GM04504 (cell line): ENCODE data around the gene FARS2.
A peak's percentile ranks its signal among the peaks of the same experiment; 100 is the strongest.

Experiments used
- DNase-seq: peaks from one replicate; pipeline ENCODE4 v3.0.0-alpha.2; 2012; ENCODE audit warnings: low read depth

Gene FARS2

DNA sequence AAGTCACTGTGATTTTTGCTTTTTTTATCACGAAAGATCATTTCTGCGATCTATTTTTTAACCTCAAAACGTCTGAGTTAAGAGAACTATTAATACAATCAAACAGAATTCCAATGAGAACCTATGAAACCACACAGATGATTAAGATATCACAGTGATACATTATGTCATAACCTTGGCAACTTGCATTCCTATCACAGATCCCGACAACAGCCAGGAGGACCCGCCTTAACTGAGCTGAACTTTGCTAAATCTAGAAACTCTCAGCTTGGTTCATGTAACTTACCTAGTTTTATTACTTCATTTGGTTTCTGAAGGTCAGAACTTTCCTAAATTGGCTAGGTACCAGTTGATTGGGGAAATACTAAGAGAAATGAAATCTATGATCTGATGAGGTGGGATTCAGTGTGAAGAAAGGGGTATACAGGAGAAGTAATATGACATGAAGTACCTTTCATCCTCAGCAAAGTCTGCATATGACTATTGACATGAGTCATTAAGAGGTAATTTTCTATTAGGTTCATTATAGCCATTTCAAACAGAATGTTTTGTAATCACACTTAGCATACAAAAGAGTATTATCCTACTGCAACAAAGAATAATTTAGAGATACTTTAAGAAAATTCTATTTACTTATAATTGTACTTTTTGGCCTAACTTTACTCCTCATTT, 11.7 kb upstream of the FARS2 start:
- DNase-seq = no peak

DNA sequence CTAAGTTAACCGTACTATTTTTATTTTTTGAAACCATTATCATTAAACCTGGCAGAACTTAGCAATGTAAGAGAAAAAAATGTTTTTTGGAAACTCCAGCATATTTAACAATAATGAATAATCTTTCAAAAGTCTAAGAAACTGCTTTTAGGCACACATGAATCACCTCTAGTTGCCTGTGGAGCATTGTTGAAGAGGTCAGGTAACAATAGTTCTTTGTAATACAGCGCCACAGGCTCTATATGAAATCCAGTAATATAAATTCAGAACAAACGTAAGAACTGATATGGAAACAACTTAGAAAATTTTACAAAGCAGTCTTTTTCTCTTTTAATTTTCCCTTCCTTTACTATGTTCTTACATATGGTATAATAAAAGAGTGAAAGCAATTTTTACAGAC, 10.9 kb upstream of the FARS2 start:
- DNase-seq = no peak

- DNase-seq = no peak
Measured at GRCh38 chr6:5250911-5251310, 10.4 kb upstream of the FARS2 start.

DNA sequence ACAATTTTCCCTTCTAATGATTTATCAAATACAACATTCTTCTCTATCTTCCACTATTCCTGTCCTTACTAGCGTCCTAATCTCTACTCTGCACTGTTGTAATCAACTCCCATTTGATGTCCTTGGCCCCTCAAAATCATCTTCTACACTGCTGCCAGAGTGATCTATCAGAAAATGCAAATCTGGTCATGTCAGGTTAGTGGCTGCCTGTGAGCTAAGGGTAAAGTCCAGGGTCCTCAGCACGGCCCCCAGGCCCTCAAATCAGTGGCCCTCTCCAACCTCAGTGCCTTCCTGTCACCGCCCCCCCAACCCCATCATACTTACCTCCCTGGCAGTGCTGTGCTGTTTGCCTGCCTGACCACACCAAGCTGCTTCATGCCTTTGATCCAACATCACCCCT, 4.4 kb upstream of the FARS2 start:
- no peak for DNase-seq

- DNase-seq = no peak
Measured at GRCh38 chr6:5257400-5257799, 3.9 kb upstream of the FARS2 start.

DNA sequence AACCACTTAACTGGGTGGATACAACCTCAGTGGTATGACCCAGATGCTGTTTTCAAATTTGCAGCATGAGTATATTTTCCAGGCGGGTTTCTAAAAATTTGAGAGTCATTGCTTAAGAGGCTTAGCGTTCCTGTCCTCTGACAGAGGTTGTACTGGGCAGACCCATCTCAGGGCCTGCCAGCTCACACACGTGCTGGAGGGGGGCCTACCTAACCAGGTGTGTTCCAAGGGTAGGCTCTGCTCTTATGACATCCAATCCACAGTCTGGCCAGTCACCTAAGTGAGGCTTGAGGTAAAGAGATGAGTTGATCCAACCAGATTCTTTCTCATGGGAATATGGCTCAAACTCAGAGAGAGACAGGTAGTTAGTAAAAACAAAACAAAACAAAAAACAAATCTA, 1.9 kb upstream of the FARS2 start:
- no peak for DNase-seq

DNA sequence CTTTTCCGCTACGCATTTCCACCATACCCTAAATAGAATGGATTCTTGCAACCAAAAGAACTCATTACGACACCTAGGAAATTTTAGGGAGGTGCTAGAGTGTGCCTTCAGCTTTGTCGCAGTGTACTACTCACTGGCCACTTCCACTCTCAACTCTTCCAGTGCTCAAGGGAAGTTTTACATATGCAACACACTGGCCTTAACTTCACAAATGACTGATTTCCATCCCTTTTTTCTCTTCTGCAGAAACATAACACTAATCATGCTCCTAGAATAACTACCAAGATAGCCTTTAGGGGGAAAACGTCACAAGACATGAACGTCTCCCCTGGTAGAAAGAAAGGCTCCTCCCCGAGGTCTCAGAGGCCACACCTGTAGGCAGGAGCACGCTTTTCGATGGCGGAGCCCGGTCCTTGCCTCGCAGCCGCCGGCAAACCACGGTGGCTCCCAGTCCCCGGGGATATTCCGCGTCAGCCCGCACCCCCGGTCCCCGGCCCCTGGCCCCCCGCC, 1.1 kb upstream of the FARS2 start:
- DNase-seq = peak; percentile 12

GRCh38 chr6:5261545-5262109, 314 bp downstream of the FARS2 start:
- peak; percentile 4 for DNase-seq

- no peak for DNase-seq
Measured at GRCh38 chr6:5266423-5266822, 5.1 kb downstream of the FARS2 start.

GRCh38 chr6:5270093-5270680, 8.9 kb downstream of the FARS2 start:
- DNase-seq = no peak

DNA sequence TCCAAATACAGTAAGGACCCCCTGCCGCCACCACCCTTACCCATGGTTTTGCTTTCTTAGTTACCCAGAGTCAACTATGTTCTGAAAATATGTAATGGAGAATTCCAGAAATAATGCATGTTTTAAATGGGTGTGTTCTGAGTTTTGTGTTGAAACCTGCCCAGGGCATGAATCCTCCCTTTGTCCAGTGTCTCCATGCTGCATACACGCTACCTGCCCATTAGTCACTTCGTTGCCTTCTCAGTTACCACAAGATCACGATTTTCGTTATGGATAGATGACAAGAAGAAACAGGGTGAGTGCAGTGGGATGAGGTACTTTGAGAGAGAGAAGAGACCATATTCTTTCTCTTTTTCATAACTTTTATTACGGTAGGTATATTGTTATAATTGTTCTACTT, 10.6 kb downstream of the FARS2 start:
- no peak for DNase-seq

GRCh38 chr6:5274231-5274630, 12.9 kb downstream of the FARS2 start:
- DNase-seq = no peak

DNA sequence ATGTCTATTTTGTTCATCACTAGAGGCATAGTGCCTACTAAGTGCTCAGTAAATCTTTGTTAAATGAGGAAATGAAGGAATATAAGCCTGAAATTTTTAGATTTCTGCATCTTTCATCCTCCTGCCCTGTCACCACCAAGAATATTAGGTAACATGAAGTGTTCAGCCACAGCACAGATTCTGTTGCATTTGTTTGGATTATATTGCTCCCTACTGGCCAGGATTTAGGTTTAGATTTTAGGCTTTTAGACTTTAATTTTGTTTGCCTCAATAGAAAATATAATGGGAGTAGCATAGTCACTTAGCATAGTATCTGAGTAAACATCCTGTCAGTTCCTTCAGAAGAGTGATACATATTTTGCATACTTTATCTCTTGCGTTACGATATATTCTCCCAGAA, 14.2 kb downstream of the FARS2 start:
- no peak for DNase-seq

- DNase-seq = no peak
Measured at GRCh38 chr6:5276581-5276980, 15.3 kb downstream of the FARS2 start.

DNA sequence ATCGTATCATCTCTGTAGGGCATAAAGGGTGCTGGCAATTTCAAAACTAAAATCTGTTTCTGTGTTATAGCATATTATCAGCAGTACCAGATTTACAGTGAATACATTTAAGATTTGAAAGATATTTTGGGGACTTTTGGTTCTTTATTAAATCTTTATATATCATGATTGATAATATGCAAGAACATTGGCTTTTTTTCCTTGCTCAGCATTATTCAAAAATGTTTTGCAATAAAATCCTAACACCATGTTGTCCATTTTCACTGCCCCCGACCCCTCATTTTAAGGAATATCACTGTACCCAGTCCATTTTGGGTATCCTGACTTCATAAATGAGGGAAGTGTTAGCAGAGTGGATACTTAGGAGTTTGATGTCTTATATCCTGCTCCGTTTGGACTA, 16.3 kb downstream of the FARS2 start:
- DNase-seq = no peak

- DNase-seq = no peak
Measured at GRCh38 chr6:5278047-5278446, 16.7 kb downstream of the FARS2 start.

DNA sequence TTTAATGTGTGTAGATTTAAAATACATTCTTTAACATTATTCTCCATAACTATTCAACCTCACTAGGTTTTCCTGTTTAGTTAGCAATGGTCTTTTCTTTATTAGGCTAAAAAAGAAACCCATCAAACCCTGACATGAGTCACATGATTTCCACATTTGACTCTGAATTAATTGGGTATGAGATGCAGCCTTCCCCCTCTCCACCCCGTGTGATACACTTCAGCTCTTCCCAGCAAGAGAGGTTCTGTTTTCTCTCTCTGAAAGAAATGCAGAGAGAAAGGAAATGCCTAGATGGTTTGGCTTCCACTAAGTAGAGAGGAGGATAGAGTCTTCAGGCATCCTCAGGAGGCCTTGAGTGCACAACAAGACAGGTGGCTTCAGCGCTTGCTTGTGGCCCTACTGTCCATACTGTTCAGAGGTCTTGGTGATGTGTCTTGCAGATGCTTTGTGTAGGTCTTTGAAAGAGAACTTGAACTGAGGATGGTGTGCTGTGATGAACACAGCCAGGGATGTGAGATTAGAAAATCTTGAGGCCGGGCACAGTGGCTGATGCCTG, 17.3 kb downstream of the FARS2 start:
- no peak for DNase-seq

DNA sequence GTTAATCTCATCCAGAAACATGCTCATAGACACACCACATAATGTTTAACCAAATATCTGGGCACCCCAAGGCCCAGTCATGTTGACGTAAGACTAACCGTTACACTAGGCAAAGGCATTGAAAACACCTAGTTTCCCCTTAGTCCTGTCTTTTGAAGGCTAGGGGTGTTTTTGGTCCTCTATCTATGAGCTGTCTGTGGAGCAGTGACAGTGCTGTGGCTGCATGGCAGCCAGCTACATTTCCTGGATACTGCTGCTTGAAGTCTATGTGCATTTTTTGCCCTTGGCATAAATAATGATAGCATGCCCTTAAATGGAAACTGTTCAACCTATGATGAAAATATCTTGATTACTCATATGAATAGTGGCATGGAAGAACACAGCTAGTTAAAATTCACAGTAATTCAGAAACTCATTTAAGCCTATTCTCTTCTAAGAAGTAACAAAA, 18.6 kb downstream of the FARS2 start:
- DNase-seq = no peak

- no peak for DNase-seq
Measured at GRCh38 chr6:5280920-5281319, 19.6 kb downstream of the FARS2 start.

DNA sequence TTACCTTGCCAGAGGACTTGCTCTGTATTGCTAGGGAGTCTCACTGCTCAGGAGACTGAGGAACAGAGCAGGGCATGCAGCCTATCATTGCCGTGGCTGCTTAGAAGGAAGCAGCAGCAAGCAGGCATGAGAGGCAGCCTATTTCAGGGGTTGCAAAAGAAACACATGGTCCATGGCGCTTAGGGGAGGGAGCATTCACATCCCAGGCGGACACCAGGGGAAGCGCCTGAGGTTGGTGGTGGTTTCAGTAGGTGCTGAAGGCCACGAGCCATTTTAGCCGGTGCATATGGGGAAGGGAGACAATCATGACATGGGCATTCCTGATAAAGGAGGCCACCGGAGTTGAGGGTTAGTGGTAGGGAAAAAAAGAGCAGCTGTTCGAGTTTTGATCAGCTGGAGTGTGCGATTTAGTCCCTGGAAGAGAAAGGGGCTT, 20.9 kb downstream of the FARS2 start:
- no peak for DNase-seq

DNA sequence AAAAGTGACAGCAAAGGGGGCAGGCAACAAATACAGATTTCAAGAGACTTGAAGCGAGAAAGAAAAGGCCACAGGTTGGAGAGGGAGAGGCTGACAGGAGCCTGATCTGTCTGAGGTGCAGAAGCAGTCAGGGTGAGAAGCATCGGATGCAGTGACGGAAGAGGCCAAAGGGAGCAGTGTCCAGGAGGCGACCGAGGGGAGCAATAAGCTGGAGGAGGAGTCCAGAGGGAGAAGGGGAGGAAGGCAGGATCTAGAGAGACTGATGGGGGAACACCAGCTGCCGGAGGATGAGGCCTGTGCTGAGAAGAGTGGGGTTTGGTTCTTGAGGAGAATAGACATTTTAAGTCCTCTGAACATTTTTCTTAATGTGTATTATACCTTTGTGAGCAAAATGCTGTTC, 23.8 kb downstream of the FARS2 start:
- DNase-seq = no peak

- DNase-seq = no peak
Measured at GRCh38 chr6:5285526-5285925, 24.2 kb downstream of the FARS2 start.

GRCh38 chr6:5286780-5287179, 25.5 kb downstream of the FARS2 start:
- DNase-seq = no peak
